HG02678 (cell line): ENCODE data around the gene ECM1.
A peak's percentile ranks its signal among the peaks of the same experiment; 100 is the strongest.

Experiments used
- ATAC-seq: cut with Tn5 transposase; IDR thresholded peaks from one replicate; pipeline ENCODE4 v1.9.1; 2021; ENCODE audit warnings: mild to moderate bottlenecking, moderate library complexity; ENCODE audit not compliant: unreplicated experiment

ECM1 gene

GRCh38 chr1:150507912-150508864 lies at the start of gene ECM1:
TSS of gene ECM1 (plus strand) at chr1:150508109. CDS start at chr1:150508210, 101 bp downstream.
- no peak for ATAC-seq

- ATAC-seq = no peak
These were observed 43.5 kb upstream of the ECM1 start for GRCh38 chr1:150464422-150464826.

- no peak for ATAC-seq
These were observed 40.9 kb upstream of the ECM1 start for GRCh38 chr1:150466964-150467363.

- no peak for ATAC-seq
These were observed 38.6 kb upstream of the ECM1 start for GRCh38 chr1:150469291-150469690.

DNA sequence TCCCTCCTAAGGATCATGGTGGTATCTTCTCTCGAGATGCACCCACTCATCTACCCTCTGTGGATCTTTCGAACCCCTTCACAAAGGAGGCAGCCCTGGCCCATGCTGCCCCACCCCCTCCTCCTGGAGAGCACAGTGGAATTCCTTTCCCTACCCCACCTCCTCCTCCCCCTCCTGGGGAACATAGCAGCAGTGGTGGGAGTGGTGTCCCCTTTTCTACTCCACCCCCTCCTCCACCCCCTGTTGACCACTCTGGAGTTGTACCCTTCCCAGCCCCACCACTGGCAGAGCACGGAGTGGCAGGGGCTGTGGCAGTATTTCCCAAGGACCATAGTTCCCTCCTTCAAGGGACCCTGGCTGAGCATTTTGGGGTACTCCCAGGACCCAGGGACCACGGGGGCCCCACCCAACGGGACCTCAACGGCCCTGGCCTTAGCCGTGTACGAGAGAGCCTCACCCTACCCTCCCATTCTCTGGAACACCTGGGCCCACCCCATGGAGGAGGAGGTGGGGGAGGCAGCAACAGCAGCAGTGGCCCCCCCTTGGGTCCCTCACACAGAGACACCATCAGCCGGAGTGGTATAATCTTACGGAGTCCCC lies 35.2 kb upstream of the ECM1 start:
- no peak for ATAC-seq

GRCh38 chr1:150473659-150474058 lies 34.2 kb upstream of the ECM1 start:
- ATAC-seq = no peak

- ATAC-seq = no peak
These were observed 33.0 kb upstream of the ECM1 start for GRCh38 chr1:150474869-150475268.

- ATAC-seq = no peak
These were observed 31.2 kb upstream of the ECM1 start for GRCh38 chr1:150476754-150477153.

GRCh38 chr1:150477320-150477719 lies 30.6 kb upstream of the ECM1 start:
- ATAC-seq = no peak

DNA sequence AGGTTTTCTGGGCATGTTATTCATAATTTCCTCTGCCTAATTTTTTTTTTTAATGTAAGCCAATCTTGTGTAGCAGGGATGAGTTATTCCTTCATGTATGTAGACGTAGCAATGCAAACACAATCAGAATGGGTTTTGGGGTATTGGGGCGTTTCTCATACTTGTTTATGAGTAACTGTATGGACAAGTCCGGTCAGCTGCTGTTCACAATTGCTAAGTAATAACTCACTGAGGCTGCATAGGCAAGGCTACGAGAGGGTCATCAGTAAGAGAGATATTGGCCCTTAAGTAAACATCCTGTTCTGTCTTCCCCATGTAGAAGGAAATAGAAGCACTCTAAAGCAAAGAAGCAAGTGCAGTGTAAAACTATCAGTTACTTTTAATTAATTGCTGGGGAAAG lies 30.2 kb upstream of the ECM1 start:
- no peak for ATAC-seq

- ATAC-seq = no peak
These were observed 28.5 kb upstream of the ECM1 start for GRCh38 chr1:150479370-150479769.

DNA sequence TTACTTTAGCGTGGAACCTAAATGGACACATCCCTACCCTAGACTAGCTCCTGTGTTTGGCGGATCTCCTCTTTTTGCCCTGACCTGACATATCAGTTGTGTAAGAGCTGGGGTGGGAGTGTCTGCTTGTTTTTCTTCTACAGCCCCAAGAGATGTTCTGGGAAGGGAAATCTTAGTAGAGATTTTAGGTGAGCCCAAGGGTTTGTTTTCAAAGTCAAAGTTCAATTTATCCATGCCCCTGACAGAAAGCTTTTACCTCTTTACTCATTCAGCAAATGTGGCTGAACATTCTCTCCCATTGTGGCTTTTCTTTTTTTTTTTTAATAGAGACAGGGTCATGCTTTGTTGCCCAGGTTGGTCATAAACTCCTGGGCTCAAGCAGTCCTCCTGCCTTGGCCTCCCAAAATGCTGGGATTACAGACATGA lies 28.0 kb upstream of the ECM1 start:
- ATAC-seq = no peak

DNA sequence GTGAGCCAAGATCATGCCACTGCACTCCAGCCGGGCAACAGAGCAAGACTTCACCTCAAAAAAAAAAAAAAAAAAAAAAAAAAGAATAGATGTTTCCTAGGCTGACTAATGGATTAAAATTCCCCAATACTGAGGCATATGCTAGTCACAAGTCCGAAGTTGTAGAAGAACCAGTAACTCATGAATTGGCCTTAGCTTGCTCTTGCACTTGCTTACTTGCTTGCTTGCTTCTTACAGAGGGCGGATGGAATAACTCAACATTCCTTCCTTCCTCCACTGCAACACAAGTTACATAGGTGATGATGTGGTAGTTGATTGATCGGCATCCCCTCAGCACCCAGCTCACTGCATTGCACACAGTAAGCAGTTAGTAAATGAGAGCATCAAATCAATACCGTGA lies 23.5 kb upstream of the ECM1 start:
- no peak for ATAC-seq

DNA sequence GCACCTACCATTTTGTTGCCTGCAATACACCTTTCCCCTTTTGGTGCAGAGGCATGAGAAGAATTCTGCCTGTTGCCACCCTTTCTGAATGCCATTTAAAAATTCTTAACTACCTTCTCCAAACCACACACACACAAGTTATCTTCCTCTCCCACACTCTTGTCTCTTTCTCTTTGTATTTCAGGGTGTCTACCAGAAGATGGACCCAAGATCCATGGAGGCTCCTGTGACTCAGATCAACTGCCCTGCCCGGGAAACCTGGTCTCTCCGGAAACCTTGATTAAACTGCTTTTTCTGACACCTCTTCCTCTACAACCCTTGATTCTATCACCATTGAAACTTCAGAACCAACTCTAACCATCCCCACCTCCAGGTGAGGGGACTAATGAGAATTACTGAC lies 23.0 kb upstream of the ECM1 start:
- no peak for ATAC-seq

DNA sequence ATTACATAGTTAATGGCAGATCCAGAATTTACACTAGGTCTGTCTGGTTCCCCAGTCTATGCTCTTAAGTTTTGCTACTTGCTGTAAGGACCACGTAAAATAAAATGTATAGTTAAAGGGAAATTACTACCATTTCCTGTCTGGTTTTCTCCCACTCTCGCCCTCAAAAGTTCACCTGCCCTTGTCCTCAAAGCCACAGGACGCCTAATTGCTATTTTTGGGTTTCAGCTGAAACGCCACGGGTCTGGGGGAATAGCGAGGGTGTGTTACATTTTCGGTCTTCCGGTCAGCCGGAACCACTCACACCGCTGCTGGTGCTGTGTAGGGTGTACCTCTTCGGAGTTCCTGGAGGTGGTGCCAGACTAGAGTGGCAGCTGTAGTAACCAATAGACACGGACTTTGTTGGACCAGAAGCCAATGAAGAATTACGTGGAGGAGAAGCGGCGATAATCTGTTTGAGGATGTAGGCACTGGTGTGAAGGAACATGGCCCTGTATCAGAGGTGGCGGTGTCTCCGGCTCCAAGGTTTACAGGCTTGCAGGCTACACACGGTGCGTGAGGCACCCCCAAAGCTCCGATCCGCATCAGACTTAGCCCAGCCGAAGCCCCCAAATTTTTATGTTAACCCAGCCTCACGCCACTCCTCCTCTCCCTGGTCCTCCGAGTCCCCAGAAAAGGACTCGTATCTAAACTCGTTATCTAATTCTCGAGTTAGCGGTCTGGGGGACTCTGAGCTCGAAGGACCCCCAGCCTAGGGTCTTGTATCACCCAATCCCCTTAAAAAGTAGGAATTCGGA lies 20.7 kb upstream of the ECM1 start, which contains the start of gene TARS2:
TSS of gene TARS2 (plus strand) at position 454 of the 797 bp plus-strand sequence. CDS start at position 486, 32 bp downstream.
- ATAC-seq = peak; percentile 100

GRCh38 chr1:150487763-150488115 lies 20.2 kb upstream of the ECM1 start:
- ATAC-seq = no peak

DNA sequence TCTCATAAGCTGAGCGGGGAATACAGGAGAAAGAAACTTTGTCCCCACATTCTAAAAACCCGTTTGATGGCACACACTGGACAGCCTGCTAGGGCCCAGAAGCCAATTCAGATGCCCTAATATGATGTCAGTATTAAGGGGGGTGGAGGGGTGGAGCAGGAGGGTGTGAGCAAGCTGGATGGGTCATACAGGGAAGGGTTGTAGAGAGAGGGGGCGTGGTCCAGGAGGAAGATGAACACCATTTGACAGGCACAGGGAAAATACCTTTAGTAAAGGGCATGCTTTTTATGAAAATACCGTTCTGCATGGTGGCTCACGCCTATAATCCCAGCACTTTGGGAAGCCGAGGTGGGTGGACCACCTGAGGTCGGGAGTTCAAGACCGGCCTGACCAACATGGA lies 14.7 kb upstream of the ECM1 start:
- no peak for ATAC-seq

DNA sequence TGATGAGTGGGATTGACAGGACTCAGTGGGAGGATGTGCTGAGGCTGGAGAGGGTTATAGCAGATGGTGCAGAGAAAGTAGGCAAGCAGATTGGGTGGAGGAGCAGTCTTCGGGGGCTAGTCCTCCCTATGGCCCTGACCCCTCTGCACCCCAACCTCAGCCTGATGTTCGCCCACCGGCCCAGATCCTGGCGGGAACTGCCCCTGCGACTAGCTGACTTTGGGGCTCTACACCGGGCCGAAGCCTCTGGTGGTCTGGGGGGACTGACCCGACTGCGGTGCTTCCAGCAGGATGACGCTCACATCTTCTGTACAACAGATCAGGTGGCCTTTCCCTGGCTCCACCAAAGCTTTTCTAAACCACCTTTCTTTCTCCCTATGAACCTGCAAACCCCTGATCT lies 9.6 kb upstream of the ECM1 start:
- ATAC-seq = no peak

- ATAC-seq = no peak
These were observed 2.5 kb upstream of the ECM1 start for GRCh38 chr1:150505431-150505830.

DNA sequence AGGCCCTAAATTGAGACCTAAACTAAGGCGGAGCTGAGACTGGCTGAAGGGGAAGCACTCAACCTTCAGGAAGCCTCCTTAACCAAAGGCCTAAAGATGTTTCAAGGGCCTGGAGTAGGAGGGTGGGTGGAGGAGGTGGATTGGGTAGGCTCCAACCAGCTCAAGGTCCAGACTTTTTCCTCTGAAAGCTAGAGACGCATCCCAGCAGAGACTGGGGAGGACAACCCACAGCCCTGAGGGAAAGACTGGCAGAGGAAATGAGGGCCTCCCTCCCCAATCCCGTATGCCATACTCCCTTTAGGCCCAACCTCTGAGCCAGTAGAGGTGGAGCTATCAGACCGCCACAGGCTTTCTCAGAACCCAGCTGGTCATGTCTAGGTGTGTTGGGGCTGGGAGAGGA lies 1.1 kb downstream of the ECM1 start:
- no peak for ATAC-seq

DNA sequence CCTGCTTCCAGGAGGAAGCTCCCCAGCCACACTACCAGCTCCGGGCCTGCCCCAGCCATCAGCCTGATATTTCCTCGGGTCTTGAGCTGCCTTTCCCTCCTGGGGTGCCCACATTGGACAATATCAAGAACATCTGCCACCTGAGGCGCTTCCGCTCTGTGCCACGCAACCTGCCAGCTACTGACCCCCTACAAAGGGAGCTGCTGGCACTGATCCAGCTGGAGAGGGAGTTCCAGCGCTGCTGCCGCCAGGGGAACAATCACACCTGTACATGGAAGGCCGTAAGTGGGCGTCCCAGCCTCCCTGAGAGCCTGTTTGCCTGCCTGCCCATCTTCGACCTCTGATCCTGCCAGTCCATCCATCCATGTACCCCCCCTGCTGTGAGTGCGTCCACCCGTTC lies 3.6 kb downstream of the ECM1 start:
- ATAC-seq = no peak
